ENCODE data around the gene RPL11.

DNA sequence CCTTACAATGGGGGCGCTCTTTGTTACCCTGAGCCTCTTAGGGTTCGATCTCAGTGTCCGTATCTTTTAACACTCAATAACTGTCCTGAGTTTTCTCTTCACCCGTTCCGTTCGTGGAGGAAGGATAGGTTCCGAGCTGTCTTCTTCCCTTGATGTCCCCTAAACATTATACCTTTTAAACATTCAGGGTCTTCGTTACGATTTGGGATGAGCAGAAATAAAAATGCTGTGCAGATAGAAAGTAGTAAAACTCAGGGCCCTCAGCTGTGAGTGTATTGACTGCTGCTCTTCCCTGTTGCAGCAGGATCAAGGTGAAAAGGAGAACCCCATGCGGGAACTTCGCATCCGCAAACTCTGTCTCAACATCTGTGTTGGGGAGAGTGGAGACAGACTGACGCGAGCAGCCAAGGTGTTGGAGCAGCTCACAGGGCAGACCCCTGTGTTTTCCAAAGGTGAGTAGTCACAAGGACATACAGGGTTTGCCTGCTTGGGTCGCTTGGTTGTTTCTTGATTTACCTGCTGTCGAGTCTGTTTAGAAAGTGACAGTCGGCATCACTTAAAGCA, 784 bp downstream of the RPL11 start:
- no peak for TF ChIP-seq POLR2AphosphoS5 (IDR thresholded peaks at IDR 0.05; ENCODE audit: borderline replicate concordance, low read depth, low read length)
- no peak for TF ChIP-seq EZH2 (IDR thresholded peaks at IDR 0.05)
- no peak for TF ChIP-seq FOXP2 (optimal IDR thresholded peaks at IDR 0.05; ENCODE audit: control extremely low read depth, extremely low read length, insufficient read depth)

Data from SK-N-MC (cell line).